Measurements from ENCODE around the gene FGD6.
"Not testable (repeated sequence)": the region's sequence is repeated elsewhere in the genome, so short reads cannot be mapped to it uniquely, and the experiment has no call there.

The FGD6 gene

DNA sequence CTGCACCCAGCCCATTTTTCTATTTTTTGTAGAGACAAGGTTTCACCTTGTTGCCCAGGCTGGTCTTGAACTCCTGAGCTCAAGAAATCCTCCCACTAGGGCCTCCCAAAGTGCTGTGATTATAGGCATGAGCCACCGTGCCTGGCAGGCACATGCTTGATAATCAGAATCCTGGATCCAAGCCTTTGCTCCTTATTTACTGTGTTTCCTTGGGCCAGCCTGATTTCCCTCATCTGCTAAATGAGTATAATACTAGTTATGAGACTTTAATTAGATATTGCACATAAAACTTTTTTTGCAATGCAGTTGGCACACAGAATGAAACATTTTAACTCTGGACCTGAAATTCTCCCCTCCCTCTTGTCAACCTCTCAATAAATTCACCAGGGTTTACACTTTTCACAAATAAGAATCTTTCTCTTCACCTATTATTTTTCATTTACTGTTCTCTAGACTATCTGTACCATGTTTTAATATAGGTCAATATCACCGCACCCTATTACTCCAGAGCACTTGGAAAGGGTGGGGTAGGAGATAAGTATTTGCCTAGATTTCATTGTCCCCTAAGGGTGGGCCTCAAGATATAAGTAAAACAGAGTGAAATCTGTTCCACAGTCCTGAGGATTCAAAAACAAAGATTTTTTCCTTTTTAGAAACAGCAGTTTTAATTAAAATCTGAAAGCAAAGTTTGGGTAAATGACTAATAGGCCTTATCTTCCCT, 74.7 kb downstream of the FGD6 start:
- no peak overlapping the region for H3K4me3 ChIP-seq
- H3K27ac ChIP-seq: peak overlapping the region in 2 of 21 experiments; percentile 0 to 38

- Histone ChIP-seq H3K27ac (no peak overlapping the region), H3K4me3 (no peak overlapping the region)
Observed at GRCh38 chr12:95141310-95141709, 76.0 kb downstream of the FGD6 start.

DNA sequence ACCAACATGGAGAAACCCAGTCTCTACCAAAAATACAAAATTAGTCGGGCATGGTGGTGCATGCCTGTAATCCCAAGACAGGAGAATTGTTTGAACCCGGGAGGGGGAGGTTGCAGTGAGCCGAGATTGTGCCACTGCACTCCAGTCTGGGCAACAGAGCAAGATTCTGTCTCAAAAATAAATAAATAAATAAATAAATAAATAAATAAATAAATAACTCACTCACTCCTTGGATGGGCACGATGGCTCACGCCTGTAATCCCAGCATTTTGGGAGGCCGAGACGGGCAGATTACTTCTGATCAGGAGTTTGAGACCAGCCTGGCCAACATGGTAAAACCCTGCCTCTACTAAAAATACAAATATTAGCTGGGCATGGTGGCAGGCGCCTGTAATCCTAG, 79.2 kb downstream of the FGD6 start:
- H3K4me3 ChIP-seq, H3K27ac ChIP-seq: not testable (repeated sequence)

- Histone ChIP-seq H3K27ac (no peak overlapping the region), H3K4me3 (no peak overlapping the region)
Observed at GRCh38 chr12:95136598-95136997, 80.7 kb downstream of the FGD6 start.

DNA sequence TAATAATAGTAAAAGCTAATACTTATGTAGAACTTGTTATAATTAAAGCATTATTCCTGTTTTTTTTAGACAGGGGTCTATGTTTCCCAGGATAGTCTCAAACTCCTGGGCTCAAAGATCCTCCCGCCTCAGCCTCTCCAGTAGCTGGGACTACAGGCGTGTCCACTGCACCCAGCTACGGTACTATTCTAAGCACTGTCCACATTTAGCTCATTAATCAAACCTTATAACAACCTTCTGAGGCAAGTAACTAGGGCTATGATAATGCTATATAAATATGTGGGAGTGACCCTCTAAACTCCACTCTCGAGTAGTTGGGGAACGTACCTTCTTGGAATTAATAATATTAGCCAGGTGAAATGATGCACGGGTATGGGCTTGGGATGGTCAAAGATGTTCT, 83.2 kb downstream of the FGD6 start:
- no peak overlapping the region for H3K4me3 ChIP-seq
- H3K27ac ChIP-seq: no peak overlapping the region

GRCh38 chr12:95131589-95132340, 85.5 kb downstream of the FGD6 start:
- no peak overlapping the region for H3K4me3 ChIP-seq
- H3K27ac ChIP-seq: peak overlapping the region in 1 of 21 experiments; percentile 34

DNA sequence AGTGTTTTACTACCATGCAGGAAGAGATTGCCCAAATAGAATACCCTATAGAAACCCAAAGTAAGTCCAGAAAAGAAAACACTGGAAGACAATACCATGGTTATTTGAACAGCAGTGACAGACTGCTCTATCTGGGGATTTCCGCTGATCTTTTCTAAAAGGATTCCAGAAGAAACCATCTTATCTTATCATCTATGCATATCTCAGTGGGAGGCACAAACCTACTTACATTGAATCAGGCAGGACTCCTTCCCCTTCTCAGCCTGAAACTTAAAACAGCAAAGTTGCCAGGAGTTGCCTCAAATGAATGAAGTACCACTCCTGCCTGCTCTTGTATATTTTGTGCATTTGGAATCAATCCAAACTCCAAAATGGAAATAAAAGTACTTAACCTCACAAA, 87.2 kb downstream of the FGD6 start:
- H3K4me3 ChIP-seq: no peak overlapping the region
- H3K27ac ChIP-seq: no peak overlapping the region

GRCh38 chr12:95129115-95129514, 88.2 kb downstream of the FGD6 start:
- Histone ChIP-seq H3K4me3 (no peak overlapping the region), H3K27ac (no peak overlapping the region)

DNA sequence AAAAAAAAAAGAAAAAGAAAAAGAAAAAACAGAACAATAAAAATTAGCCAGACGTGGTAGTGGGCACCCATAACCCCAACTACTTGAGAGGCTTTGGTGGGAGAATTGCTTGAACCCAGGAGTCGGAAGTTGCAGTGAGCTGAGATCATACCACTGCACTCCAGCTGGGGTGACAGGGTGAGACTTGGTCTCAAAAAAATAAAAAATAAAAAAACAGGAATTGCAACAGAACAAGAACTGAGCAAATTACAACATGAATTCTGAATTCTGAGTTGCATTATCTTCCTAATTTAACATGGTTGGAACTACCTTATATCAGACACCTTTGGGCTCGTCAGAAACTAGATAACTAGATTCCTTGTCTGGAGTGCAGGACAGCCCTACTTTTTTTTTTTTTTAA, 90.5 kb downstream of the FGD6 start:
- H3K4me3 ChIP-seq: no peak overlapping the region
- no peak overlapping the region for H3K27ac ChIP-seq

- Histone ChIP-seq H3K4me3 (no peak overlapping the region), H3K27ac (no peak overlapping the region)
Observed at GRCh38 chr12:95126076-95126475, 91.2 kb downstream of the FGD6 start.

DNA sequence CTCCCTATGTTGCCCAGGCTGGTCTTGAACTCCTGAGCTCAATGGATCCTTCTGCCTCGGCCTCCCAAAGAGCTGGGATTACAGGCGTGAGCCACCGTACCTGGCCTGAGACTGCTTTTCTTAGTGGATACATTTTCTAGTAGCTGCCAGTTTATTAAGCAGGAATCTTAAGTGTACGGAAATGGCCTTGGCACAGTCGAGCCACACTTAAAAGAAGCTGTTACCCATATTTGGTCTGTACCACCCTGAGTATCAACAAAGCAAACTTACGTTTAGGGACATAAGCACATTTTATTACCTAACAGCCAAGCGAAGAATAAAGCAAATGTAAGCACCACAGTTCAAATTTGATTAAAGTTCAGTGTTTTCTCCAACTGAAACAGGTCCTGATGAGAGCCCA, 93.2 kb downstream of the FGD6 start:
- no peak overlapping the region for H3K4me3 ChIP-seq
- no peak overlapping the region for H3K27ac ChIP-seq

DNA sequence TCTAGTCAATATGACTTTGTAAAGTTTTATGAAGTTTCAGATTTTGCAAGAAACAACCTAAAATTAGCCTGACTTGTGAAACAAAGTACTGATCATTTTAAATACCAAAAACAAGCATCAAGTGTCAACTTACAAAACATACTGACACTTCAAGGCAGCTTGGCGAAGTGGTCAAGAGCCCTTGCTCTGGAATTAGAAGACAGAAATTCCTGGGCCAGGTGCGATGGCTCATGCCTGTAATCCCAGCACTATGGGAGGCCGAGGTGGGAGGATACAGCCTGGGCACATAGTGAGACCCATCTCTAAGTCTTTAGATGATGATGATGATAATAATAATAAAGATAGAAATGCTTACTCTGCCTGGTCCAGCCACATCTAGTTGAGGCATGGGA, 98.5 kb downstream of the FGD6 start:
- peak overlapping the region in 7 of 21 experiments; percentile 23 to 60 (median 33) for H3K27ac ChIP-seq
- no peak overlapping the region for H3K4me3 ChIP-seq

DNA sequence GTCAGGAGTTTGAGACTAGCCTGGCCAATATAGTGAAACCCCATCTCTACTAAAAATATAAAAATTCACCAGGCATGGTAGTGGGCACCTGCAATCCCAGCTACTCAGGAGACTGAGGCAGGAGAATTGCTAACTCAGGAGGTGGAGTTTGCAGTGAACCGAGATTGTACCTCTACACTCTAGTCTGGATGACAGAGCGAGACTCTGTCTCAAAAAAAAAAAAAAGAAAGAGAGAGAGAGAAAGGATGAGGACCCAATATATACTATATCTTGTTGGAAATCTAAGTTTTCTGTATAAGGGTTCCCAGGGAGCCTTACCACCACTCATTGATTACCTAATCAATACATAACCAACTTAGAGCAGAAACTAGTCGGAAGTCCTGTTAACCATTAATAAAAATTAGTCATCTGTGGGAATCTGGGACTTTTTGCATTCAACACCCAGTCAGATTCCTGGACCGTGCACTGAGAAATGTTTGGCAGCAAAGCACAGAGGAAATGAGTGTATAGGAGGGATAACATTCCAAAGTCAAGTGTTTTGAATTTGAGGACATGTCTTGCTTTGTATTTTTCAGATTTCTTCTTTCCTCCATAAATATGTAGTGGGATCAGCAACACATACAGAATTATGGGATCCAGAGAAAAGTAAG, 99.0 kb downstream of the FGD6 start:
- Histone ChIP-seq H3K27ac (peak overlapping the region in 9 of 21 experiments; percentile 23 to 60 (median 35)), H3K4me3 (no peak overlapping the region)

DNA sequence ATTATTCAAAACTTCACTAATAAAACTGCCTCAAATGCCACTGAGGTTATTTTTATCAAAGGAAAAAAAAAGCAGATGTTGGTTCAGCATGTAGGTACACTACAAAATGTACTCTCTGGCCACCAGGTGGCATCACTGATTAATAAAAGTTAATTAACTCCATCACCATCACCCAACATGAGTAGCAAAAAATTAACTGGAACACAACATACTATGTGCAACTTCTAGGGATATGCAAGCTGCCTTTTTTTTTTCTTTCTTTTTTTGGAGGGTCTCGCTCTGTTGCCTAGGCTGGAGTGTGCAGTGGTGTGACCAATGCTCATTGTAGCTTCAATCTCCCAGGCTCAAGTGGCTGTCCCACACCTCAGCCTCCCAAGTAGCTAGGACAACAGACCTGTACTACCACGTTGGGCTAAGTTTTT, 100.1 kb downstream of the FGD6 start:
- no peak overlapping the region for H3K4me3 ChIP-seq
- peak overlapping the region in 10 of 21 experiments; percentile 2 to 58 (median 28) for H3K27ac ChIP-seq

GRCh38 chr12:95116773-95117172, 100.5 kb downstream of the FGD6 start:
- no peak overlapping the region for H3K4me3 ChIP-seq
- peak overlapping the region in 6 of 21 experiments; percentile 2 to 58 (median 22) for H3K27ac ChIP-seq

GRCh38 chr12:95116341-95116740, 100.9 kb downstream of the FGD6 start:
- Histone ChIP-seq H3K4me3 (no peak overlapping the region), H3K27ac (peak overlapping the region in 3 of 21 experiments; percentile 19 to 28 (median 28))

- Histone ChIP-seq H3K27ac (peak overlapping the region in 4 of 21 experiments; percentile 16 to 28 (median 28)), H3K4me3 (no peak overlapping the region)
Observed at GRCh38 chr12:95115641-95116040, 101.6 kb downstream of the FGD6 start.

DNA sequence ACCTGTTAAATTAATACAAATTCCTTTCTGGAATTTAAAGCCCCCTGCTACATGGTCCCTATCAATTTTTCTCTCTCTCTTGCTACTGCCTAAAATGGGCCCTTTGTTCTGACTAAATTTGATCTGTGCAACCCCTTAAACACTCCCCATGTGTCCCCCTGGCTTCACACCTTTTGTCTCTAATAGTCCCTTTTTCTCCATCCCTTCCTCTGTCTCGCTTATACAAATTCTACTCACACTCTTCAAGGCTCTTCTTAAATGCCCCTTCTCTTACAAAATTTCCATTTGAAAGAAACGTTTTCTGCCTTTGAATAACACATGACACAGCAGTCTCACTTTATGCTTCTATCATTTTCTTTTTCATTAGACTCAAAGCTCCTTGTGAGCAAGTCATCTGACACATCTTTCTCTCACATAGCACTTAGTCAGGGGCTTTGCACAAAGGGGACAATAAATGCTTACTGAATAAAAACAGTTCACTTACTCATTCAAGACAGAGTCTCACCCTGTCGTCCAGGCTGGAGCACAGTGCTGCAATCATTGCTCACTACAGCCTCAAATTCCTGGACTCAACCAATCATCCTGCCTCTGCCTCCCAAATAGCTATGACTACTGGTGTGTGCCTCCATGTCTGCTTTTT, 102.4 kb downstream of the FGD6 start:
- Histone ChIP-seq H3K4me3 (no peak overlapping the region), H3K27ac (peak overlapping the region in 3 of 21 experiments; percentile 2 to 27 (median 16))

DNA sequence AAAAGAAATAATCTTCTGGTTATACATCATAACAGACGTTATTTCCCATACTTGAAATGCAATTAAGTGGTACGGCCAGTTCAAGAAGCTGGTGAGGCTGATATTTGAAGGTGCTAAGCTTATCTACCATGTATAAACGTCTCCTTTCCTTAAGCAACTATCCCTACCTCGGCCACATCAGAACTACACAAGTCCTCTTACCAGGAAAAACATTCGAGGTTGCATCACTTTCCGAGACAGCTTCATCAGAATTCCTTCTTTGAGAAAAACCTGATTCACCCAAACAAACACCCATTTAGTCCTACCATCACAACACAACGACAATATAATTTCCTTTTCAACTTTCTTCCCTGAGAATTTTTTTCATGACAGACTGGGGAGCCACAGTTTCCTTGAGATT, 109.9 kb downstream of the FGD6 start:
- H3K4me3 ChIP-seq: no peak overlapping the region
- no peak overlapping the region for H3K27ac ChIP-seq

DNA sequence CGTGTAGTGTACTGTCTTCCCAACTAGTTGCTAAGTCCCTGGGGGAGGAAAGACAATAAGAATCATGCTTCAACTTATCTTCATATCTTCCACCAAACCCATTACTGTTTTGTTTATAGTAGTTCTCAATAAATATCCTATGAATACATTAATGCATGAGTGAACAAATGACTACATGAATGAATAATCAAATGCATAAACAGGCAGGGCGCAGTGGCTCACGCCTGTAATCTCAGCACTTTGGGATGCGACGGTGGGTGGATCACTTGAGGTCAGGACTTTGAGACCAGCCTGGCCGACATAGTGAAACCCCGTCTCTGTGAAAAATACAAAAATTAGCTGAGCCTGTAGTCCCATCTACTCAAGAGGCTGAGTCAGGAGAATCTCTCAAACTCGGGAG, 111.7 kb downstream of the FGD6 start:
- peak overlapping the region in 2 of 21 experiments; percentile 9 to 46 for H3K27ac ChIP-seq
- H3K4me3 ChIP-seq: no peak overlapping the region

All from skin epidermis (tissue), 12 donors.